Spleen (tissue), 7 donors: ENCODE data around the gene SLC38A8.

ENCODE experiments used
- POLR2A ChIP-seq, 3 donors: fragments of 450-650 bp; IDR thresholded peaks; one replicate each; pipeline ENCODE4 v1.5.1; 2017; ENCODE audit warnings: antibody characterized with exemption in 3 of 3, mild to moderate bottlenecking in 1 of 3
- TF ChIP-seq, protein P1 (sequence below), 11 experiments: fragments of 200-600 bp in 7 of 11; fragments of 450-650 bp in 4 of 11; sonication (generic) in 4 of 11; IDR thresholded peaks in 8 of 11; conservative IDR thresholded peaks in 3 of 11; 1 replicate in 7 of 11; 2 replicates in 4 of 11; pipeline versions ENCODE4 v1.4.0 to v1.8.0; 2016 to 2021; ENCODE audit warnings: antibody characterized with exemption in 11 of 11, inconsistent platforms in 4 of 11, mild to moderate bottlenecking in 1 of 11
- donor health status: DM: no; HTN: no; CAD: no; lungs with moderate emphysema.
- donor health status: DM: no; HTN: no; CAD: no.
- donor health status: DM: no; HTN: no; CAD: no.

DNA sequence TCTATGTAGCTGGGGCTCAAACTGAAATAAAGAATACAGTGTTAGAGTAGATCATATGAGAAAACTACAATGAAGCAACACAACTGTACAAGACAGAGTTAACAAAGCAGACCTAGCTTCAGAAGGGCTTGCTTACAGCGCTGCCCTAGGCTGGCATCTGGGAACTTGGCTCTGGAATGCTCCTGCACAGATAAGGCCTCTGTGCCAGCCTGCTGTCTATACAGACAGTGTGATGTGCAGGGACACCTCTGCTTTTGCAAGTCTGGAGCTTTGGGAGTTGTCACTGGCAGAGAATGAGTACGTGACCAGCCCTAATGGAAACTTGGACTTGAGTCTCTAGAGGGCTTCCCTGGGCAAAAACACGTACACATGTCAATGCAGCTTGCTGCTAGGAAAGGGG is 32.1 kb upstream of the SLC38A8 start:
- no peak for TF ChIP-seq POLR2A (IDR thresholded peaks at IDR 0.05)
- TF ChIP-seq, protein P1, sequence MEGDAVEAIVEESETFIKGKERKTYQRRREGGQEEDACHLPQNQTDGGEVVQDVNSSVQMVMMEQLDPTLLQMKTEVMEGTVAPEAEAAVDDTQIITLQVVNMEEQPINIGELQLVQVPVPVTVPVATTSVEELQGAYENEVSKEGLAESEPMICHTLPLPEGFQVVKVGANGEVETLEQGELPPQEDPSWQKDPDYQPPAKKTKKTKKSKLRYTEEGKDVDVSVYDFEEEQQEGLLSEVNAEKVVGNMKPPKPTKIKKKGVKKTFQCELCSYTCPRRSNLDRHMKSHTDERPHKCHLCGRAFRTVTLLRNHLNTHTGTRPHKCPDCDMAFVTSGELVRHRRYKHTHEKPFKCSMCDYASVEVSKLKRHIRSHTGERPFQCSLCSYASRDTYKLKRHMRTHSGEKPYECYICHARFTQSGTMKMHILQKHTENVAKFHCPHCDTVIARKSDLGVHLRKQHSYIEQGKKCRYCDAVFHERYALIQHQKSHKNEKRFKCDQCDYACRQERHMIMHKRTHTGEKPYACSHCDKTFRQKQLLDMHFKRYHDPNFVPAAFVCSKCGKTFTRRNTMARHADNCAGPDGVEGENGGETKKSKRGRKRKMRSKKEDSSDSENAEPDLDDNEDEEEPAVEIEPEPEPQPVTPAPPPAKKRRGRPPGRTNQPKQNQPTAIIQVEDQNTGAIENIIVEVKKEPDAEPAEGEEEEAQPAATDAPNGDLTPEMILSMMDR (IDR thresholded peaks at IDR 0.05 in 8 of 11, conservative IDR thresholded peaks at IDR 0.05 in 3 of 11): no peak
